Body of pancreas (tissue), 4 donors: ENCODE data around the gene NOD2. TPM values are rescaled to one million over a fixed set of nuclear protein-coding genes. Genes with fewer than 3 reads are reported as not detected.
A peak's percentile ranks its signal among the peaks of the same experiment; 100 is the strongest.

Experiments
- ATAC-seq: fragments of 150-250 bp; one replicate; pipeline ENCODE4 v1.9.1; 2016
- DNase-seq, 4 donors: peaks; one replicate each; pipeline ENCODE4 v3.0.0-alpha.2; 2019
- H3K27ac ChIP-seq, 4 donors: fragments of 200-600 bp; sonication (generic); 1 replicate in 3 of 4; 2 replicates in 1 of 4; pipeline versions ENCODE4 v1.5.1 to v1.6.1; 2016 to 2019; ENCODE audit warnings: mild to moderate bottlenecking in 1 of 4, mixed read lengths in 1 of 4, moderate library complexity in 1 of 4
- H3K27me3 ChIP-seq, 2 donors: fragments of 200-600 bp; sonication (generic); one replicate each; pipeline ENCODE4 v1.6.0; 2016; ENCODE audit warnings: mild to moderate bottlenecking in 1 of 2
- H3K36me3 ChIP-seq, 2 donors: fragments of 200-600 bp; sonication (generic); replicated peaks in 1 of 2; 2 replicates each; pipeline ENCODE4 v1.5.1; 2016; ENCODE audit warnings: low read depth in 2 of 2; ENCODE audit not compliant: insufficient read depth in 1 of 2
- H3K4me1 ChIP-seq: fragments of 200-600 bp; sonication (generic); one replicate; pipeline ENCODE4 v1.6.0; 2016
- H3K4me3 ChIP-seq, 2 donors: fragments of 200-600 bp; sonication (generic); 1 replicate in 1 of 2; 2 replicates in 1 of 2; pipeline ENCODE4 v1.5.1; 2016 to 2019
- H3K9me3 ChIP-seq, 3 donors: fragments of 200-600 bp; sonication (generic); 1 replicate in 2 of 3; 2 replicates in 1 of 3; pipeline ENCODE4 v1.5.1; 2016
- POLR2A ChIP-seq, 3 donors: fragments of 450-650 bp; IDR thresholded peaks; one replicate each; pipeline ENCODE4 v1.6.1; 2016; ENCODE audit warnings: antibody characterized with exemption in 3 of 3, mild to moderate bottlenecking in 2 of 3
- WGBS, 2 donors: methylation state at CpG; one replicate each; pipeline ENCODE4 v1.1.5; 2017; 5-methylcytosine and 5-hydroxymethylcytosine counted together
- intact Hi-C: fragments of 100-400 bp; cut with DNase I; formaldehyde crosslinking; loops from one replicate; pipeline ENCODE4 v1.15.1; 2023
- total RNA-seq, 2 donors: library from RNA; depleted of rRNA; stranded (reverse); fragments of >200 nt; gene quantifications; one replicate each; pipeline ENCODE4 v1.1.0, GENCODE V29; 2016
- TF ChIP-seq, protein P1 (sequence below), 7 experiments: fragments of 450-650 bp in 4 of 7; fragments of 200-600 bp in 3 of 7; sonication (generic) in 3 of 7; IDR thresholded peaks; one replicate each; pipeline ENCODE4 v1.5.1; 2016 to 2019; ENCODE audit warnings: antibody characterized with exemption in 7 of 7

NOD2 gene
- total RNA-seq, 2 donors from 2014 or later: 0.33 to 1.8 TPM

DNA sequence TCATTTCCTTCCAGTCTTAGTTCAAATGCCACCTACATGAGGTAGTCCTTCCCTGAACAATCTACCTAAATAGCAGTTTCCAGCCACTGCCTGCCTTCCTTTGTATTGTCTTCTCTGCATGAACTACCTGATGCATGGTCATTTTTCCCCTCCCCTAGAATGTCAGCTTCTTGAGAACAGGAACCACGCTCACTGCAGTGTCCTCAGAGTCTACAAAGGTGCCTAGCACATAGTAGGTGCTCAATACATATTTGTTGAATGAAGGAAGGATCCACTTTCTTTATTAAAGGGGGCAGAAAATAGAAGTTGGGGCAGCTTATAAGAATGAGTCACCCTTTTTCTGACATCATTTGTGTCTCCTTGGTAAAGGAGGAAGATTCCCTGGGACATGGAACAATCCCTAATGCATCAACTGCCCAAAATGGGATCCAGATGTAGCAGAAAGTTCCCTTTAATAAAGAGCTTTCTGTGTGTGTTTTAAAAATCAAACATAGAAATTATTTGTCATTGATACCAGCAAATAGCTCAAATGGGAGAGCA, 44.1 kb downstream of the NOD2 start:
- Histone ChIP-seq H3K9me3 (no peaks in the 10 kb centered on the region), H3K36me3 (no peaks in the 10 kb centered on the region), H3K4me3 (no peak overlapping the region), H3K4me1 (peaks cover 5% of the 10 kb centered on the region), H3K27me3 (no peaks in the 10 kb centered on the region), H3K27ac (no peak overlapping the region)
- TF ChIP-seq POLR2A (IDR thresholded peaks at IDR 0.05): no peak
- TF ChIP-seq, protein P1, sequence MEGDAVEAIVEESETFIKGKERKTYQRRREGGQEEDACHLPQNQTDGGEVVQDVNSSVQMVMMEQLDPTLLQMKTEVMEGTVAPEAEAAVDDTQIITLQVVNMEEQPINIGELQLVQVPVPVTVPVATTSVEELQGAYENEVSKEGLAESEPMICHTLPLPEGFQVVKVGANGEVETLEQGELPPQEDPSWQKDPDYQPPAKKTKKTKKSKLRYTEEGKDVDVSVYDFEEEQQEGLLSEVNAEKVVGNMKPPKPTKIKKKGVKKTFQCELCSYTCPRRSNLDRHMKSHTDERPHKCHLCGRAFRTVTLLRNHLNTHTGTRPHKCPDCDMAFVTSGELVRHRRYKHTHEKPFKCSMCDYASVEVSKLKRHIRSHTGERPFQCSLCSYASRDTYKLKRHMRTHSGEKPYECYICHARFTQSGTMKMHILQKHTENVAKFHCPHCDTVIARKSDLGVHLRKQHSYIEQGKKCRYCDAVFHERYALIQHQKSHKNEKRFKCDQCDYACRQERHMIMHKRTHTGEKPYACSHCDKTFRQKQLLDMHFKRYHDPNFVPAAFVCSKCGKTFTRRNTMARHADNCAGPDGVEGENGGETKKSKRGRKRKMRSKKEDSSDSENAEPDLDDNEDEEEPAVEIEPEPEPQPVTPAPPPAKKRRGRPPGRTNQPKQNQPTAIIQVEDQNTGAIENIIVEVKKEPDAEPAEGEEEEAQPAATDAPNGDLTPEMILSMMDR (IDR thresholded peaks at IDR 0.05): no peak
- 75 to 92% methylated on average over 1 of the region's 1 CpG for WGBS, 2 donors
- intact Hi-C loops: no loop called here
- DNase-seq: no peak
- no peak for ATAC-seq

DNA sequence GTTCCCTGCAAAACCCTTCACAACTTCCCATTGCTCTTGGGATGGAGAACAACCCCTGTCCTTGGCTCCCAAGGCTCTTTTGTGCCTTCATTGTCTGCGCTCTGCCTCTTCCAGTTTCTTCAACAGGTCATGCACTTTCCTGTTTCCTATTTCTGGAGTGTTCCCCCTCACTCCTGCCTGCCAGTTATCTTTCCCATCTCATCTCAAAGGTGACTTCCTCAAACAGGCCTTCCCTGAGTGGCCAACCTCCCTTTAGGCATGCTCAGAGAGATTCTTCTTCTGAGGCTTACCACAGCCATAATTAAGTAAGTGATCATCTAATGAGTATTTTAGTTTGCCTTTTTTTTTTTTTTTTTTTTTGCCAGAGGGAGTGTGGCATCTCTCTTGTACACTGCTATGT, 45.6 kb downstream of the NOD2 start:
- H3K27me3 ChIP-seq: no peaks in the 10 kb centered on the region
- H3K9me3 ChIP-seq: no peaks in the 10 kb centered on the region
- ATAC-seq: no peak
- 84 to 95% methylated on average over 1 of the region's 1 CpG for WGBS, 2 donors
- H3K36me3 ChIP-seq: no peaks in the 10 kb centered on the region
- H3K4me1 ChIP-seq: peaks cover 12% of the 10 kb centered on the region
- intact Hi-C loops: no loop called here
- TF ChIP-seq, protein P1 (IDR thresholded peaks at IDR 0.05): no peak
- no peak for TF ChIP-seq POLR2A (IDR thresholded peaks at IDR 0.05)
- H3K27ac ChIP-seq: no peak overlapping the region
- no peak for DNase-seq
- no peak overlapping the region for H3K4me3 ChIP-seq

DNA sequence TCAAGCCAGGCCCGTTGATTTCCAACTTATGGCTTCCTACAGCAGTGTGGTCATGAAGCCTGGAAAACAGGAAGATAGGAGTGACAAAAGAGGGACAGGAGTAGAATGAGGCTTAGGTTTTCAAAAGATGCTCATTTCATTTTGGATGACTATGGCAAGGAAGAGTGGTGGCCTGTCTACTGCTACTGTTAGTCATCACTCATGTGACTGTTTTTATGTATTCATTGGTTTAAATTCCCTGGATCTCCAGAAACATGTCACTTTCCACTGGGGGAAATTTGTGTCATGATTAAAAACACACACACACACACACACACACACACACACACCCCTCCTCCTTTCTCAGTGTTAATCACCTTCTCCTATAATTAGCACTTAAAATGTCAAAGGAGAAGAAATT, 47.3 kb downstream of the NOD2 start:
- peak overlapping the region in 2 of 4 donors; percentile 76 to 83 for H3K27ac ChIP-seq
- no peaks in the 10 kb centered on the region for H3K9me3 ChIP-seq
- no peak for ATAC-seq
- peaks cover 12% of the 10 kb centered on the region for H3K4me1 ChIP-seq
- TF ChIP-seq POLR2A (IDR thresholded peaks at IDR 0.05): no peak
- TF ChIP-seq, protein P1 (IDR thresholded peaks at IDR 0.05): no peak
- intact Hi-C loops: no loop called here
- 63 to 64% methylated on average over 1 of the region's 1 CpG for WGBS, 2 donors
- no peaks in the 10 kb centered on the region for H3K27me3 ChIP-seq
- no peak overlapping the region for H3K4me3 ChIP-seq
- H3K36me3 ChIP-seq: no peaks in the 10 kb centered on the region
- no peak for DNase-seq

DNA sequence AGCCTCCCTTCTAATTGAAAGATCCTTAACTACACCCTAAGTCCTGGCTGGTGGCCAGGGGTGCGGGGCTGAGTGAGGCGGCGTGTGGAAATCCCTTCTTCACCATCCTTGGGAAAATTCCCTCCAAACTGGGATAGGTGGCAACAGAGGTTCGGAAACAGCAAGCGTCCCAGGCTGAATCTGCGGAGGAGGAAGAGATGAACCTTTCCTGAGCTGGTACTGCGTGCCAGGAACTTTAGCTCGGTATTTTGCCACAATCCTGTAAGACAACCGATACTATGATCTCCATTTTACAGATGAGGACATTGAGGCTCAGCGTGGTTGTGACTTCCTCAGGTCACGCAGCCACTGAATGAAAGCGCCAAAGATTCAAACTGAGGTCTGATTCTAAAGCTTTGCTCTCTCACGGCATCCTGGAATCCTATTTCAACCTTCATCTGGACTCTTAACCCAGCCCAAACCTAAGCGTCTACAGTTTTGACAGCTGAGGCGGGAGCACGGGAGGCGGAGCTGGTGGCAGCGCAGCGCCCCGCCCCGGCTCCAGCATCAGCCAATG, 47.9 kb downstream of the NOD2 start:
- no peaks in the 10 kb centered on the region for H3K9me3 ChIP-seq
- 5 to 11% methylated on average over 14 to 21 of the region's 21 CpGs for WGBS, 2 donors
- ATAC-seq (peak; percentile 2), DNase-seq (peak in 3 of 4 donors; percentile 20 to 42 (median 29))
- no peaks in the 10 kb centered on the region for H3K36me3 ChIP-seq
- H3K4me1 ChIP-seq: peaks cover 12% of the 10 kb centered on the region
- intact Hi-C loops: no loop called here
- no peaks in the 10 kb centered on the region for H3K27me3 ChIP-seq
- TF ChIP-seq, protein P1 (IDR thresholded peaks at IDR 0.05): no peak
- peak in 2 of 3 donors; percentile 36 to 42 for TF ChIP-seq POLR2A (IDR thresholded peaks at IDR 0.05)
- H3K27ac ChIP-seq: peak overlapping the region; percentile 63 to 83 (median 70)
- H3K4me3 ChIP-seq: no peak overlapping the region
